Colonic mucosa (tissue), 4 donors: ENCODE data around the gene RTL1. TPM values are rescaled to one million over a fixed set of nuclear protein-coding genes. Genes with fewer than 3 reads are reported as not detected.

Experiments used
- DNase-seq: peaks from one replicate; pipeline ENCODE4 v3.0.0-alpha.2; 2020
- H3K27ac ChIP-seq: fragments of 200-600 bp; one replicate; pipeline ENCODE4 v1.8.0; 2021
- H3K27me3 ChIP-seq: fragments of 200-600 bp; one replicate; pipeline ENCODE4 v1.8.0; 2021
- H3K36me3 ChIP-seq: fragments of 200-600 bp; one replicate; pipeline ENCODE4 v1.8.0; 2021
- H3K4me1 ChIP-seq: fragments of 200-600 bp; one replicate; pipeline ENCODE4 v1.8.0; 2021; ENCODE audit warnings: mild to moderate bottlenecking
- H3K4me3 ChIP-seq: fragments of 200-600 bp; one replicate; pipeline ENCODE4 v1.8.0; 2021
- H3K9ac ChIP-seq, 2 donors: one replicate each; pipeline ENCODE4 v1.7.0; 2013; ENCODE audit warnings: control low read depth in 2 of 2, low read depth in 2 of 2, low read length in 2 of 2
- H3K9me3 ChIP-seq: fragments of 200-600 bp; one replicate; pipeline ENCODE4 v1.8.0; 2021
- CTCF ChIP-seq: fragments of 200-600 bp; IDR thresholded peaks from one replicate; pipeline ENCODE4 v1.8.0; 2022; ENCODE audit warnings: antibody characterized with exemption, mild to moderate bottlenecking
- intact Hi-C: fragments of 100-400 bp; cut with DNase I; formaldehyde crosslinking; loops from one replicate; pipeline ENCODE4 v1.14.1; 2022
- total RNA-seq, 2 donors: library from RNA; stranded (reverse); fragmentation: NEBNext Ultra II Directional in 1 of 2; extraction: Animal tissue kit (Norgen Biotek cat#: 25700) in 1 of 2; gene quantifications; one replicate each; pipeline ENCODE4 v1.2.1, GENCODE V29; 2021
- donor health status: healthy.
- donor health status: DM: no; HTN: no; CAD: no.
- donor health status: DM: no; HTN: no; CAD: no.

RTL1 gene
- total RNA-seq, 2 donors from 2014 or later, result not detected

- no peaks in the 10 kb centered on the region for H3K27me3 ChIP-seq
- no peak for TF ChIP-seq CTCF
- intact Hi-C loops, result no loop called here
- H3K36me3 ChIP-seq, result no peaks in the 10 kb centered on the region
- no peak overlapping the region for H3K4me3 ChIP-seq
- DNase-seq, result no peak
- H3K9ac ChIP-seq, result no peak overlapping the region
- no peaks in the 10 kb centered on the region for H3K9me3 ChIP-seq
- no peaks in the 10 kb centered on the region for H3K4me1 ChIP-seq
- H3K27ac ChIP-seq, result no peak overlapping the region
Measured at GRCh38 chr14:100861937-100862247, 41.6 kb downstream of the RTL1 start.

- Histone ChIP-seq H3K9ac (no peak overlapping the region), H3K4me1 (no peaks in the 10 kb centered on the region), H3K9me3 (no peaks in the 10 kb centered on the region), H3K27ac (no peak overlapping the region), H3K27me3 (no peaks in the 10 kb centered on the region), H3K4me3 (no peak overlapping the region), H3K36me3 (no peaks in the 10 kb centered on the region)
- intact Hi-C loops, result no loop called here
- DNase-seq, result no peak
- TF ChIP-seq CTCF, result no peak
Measured at GRCh38 chr14:100861188-100861936, 42.2 kb downstream of the RTL1 start.

GRCh38 chr14:100860556-100861187, 42.9 kb downstream of the RTL1 start:
- no peak overlapping the region for H3K4me3 ChIP-seq
- H3K36me3 ChIP-seq, result no peaks in the 10 kb centered on the region
- no peaks in the 10 kb centered on the region for H3K27me3 ChIP-seq
- H3K4me1 ChIP-seq, result no peaks in the 10 kb centered on the region
- no peaks in the 10 kb centered on the region for H3K9me3 ChIP-seq
- DNase-seq, result no peak
- no peak overlapping the region for H3K27ac ChIP-seq
- no peak for TF ChIP-seq CTCF
- no peak overlapping the region for H3K9ac ChIP-seq
- intact Hi-C loops, result no loop called here

GRCh38 chr14:100859781-100860180, 43.7 kb downstream of the RTL1 start:
- Histone ChIP-seq H3K9ac (no peak overlapping the region), H3K36me3 (no peaks in the 10 kb centered on the region), H3K9me3 (no peaks in the 10 kb centered on the region), H3K4me3 (no peak overlapping the region), H3K27me3 (no peaks in the 10 kb centered on the region), H3K27ac (no peak overlapping the region), H3K4me1 (no peaks in the 10 kb centered on the region)
- DNase-seq, result no peak
- TF ChIP-seq CTCF, result no peak
- intact Hi-C loops, result loop anchor here (10.0 kb wide), 1 partner anchor 195 kb away; no protein-coding TSS in a partner anchor

- Histone ChIP-seq H3K36me3 (no peaks in the 10 kb centered on the region), H3K9me3 (no peaks in the 10 kb centered on the region), H3K27ac (no peak overlapping the region), H3K27me3 (no peaks in the 10 kb centered on the region), H3K4me1 (no peaks in the 10 kb centered on the region), H3K4me3 (no peak overlapping the region), H3K9ac (no peak overlapping the region)
- intact Hi-C loops, result loop anchor here (10.0 kb wide), 1 partner anchor 194 kb away; no protein-coding TSS in a partner anchor
- no peak for DNase-seq
- TF ChIP-seq CTCF, result no peak
Measured at GRCh38 chr14:100858838-100859220, 44.7 kb downstream of the RTL1 start.
